Sigmoid colon (tissue), 4 donors: ENCODE data around the gene PTGDS.

Experiments
- CTCF ChIP-seq, 4 experiments: fragments of 450-650 bp in 3 of 4; fragments of 200-600 bp in 1 of 4; IDR thresholded peaks; one replicate each; pipeline ENCODE4 v1.5.1; 2016 to 2019; ENCODE audit warnings: antibody characterized with exemption in 4 of 4, mild to moderate bottlenecking in 3 of 4, moderate library complexity in 2 of 4
- EP300 ChIP-seq, 4 donors: sonication (generic); formaldehyde crosslinking; IDR thresholded peaks; one replicate each; pipeline ENCODE4 v1.6.1; 2017; ENCODE audit warnings: antibody characterized with exemption in 4 of 4
- POLR2A ChIP-seq, 2 donors: fragments of 450-650 bp; IDR thresholded peaks; one replicate each; pipeline ENCODE4 v1.6.1; 2016; ENCODE audit warnings: antibody characterized with exemption in 2 of 2, mild to moderate bottlenecking in 2 of 2, moderate library complexity in 2 of 2

DNA sequence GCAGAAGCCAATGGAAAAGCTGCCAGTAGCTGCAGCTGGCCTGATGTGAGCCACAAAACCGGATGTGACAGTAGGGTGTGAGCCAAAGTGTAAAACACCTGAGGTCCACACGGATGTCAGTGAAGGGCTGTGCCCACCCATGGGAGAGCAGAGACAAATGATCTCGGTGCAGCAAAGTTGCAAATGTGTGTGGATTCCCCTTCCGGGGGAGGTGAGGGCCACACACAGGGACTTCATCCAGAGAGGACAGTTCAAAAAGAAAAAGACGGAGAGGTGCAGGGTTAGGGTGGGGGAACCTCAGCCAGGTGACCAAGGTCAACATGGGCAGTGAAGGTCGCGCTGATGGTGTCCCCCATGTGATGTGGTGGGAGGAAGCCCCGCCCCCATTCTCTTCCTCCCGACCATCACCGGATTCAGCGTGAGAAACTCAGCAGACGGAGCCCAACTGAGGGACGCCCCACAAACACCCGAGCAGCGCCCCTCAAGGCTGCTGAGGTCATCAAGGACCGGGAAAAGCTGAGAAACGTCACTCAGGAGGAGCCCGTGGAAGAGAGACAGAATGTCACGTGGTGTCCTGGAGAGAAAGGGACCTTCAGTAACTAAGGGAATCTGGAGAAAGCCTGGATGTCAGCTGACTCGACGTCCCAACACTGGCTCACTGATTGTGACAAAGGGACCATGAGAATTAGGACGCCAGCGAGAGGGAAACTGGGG, 11.4 kb upstream of the PTGDS start:
- no peak for TF ChIP-seq POLR2A (IDR thresholded peaks at IDR 0.05)
- TF ChIP-seq CTCF (IDR thresholded peaks at IDR 0.05), result no peak
- TF ChIP-seq EP300 (IDR thresholded peaks at IDR 0.05), result no peak
